ENCODE results near the gene ZC3H4. TPM values are rescaled to one million over a fixed set of nuclear protein-coding genes. Genes with fewer than 3 reads are reported as not detected.
A peak's percentile ranks its signal among the peaks of the same experiment; 100 is the strongest.

ZC3H4 gene
- total RNA-seq, 1 donor from 2014 or later = 22.1 TPM

DNA sequence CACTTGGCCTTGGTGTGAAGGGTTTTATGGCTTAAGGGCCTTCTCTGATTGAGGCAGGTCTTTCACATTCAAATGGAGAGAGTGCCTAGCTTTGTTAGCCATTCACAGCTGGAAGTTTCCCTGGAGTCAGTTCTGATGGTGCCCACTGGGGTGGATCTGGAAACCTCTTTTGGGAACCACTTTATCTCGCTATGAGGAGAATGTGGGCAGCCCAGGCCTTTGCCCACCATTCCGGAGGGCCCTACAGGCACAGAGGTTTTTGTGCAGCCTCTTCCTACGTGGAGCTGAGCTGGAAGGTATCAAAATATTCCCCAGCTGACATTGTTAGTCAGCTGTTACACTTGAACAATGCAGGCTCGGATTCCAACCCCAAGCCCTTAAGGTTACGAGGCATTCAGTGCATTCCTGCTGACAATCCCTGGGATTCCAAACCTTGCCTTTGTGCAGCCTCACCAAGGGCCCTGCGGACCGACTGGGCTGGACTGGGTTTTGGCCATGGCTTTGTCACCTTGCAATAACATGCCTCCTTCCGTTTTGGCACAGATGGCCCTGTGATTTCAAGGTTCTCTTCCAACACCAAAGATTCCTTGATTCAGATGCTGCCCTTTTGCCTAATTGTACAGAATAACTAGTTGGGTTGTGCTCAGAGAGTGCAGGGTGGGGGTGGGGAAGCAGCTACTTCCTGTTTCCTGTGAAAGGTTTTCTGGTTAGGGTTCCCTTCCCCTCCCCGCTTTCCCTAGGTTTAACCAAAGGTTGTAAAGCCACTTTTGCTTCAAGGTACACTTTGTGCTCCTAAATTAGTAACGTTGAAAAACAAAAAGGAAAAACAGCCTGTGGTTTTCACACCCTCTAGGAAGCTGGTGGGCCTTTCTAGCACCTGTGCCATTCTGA is 44.1 kb upstream of the ZC3H4 start:
- H3K4me3 ChIP-seq = peak overlapping the region; percentile 31
- H3K36me3 ChIP-seq = peaks cover 24% of the 10 kb centered on the region
- intact Hi-C loops (cut with micrococcal nuclease) = loop anchor here (10.0 kb wide), 1 partner anchor 57 kb away; no protein-coding TSS in a partner anchor
- no peaks in the 10 kb centered on the region for H3K9me3 ChIP-seq (replicated peaks)
- TF ChIP-seq, protein P1, sequence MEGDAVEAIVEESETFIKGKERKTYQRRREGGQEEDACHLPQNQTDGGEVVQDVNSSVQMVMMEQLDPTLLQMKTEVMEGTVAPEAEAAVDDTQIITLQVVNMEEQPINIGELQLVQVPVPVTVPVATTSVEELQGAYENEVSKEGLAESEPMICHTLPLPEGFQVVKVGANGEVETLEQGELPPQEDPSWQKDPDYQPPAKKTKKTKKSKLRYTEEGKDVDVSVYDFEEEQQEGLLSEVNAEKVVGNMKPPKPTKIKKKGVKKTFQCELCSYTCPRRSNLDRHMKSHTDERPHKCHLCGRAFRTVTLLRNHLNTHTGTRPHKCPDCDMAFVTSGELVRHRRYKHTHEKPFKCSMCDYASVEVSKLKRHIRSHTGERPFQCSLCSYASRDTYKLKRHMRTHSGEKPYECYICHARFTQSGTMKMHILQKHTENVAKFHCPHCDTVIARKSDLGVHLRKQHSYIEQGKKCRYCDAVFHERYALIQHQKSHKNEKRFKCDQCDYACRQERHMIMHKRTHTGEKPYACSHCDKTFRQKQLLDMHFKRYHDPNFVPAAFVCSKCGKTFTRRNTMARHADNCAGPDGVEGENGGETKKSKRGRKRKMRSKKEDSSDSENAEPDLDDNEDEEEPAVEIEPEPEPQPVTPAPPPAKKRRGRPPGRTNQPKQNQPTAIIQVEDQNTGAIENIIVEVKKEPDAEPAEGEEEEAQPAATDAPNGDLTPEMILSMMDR (IDR thresholded peaks at IDR 0.05; ENCODE audit: borderline replicate concordance) = peak; percentile 27
- DNase-seq = peak; percentile 45
- no peaks in the 10 kb centered on the region for H3K27me3 ChIP-seq (ENCODE audit: low read depth)
- peak overlapping the region; percentile 93 for H3K27ac ChIP-seq (replicated peaks)
- H3K4me1 ChIP-seq = peaks cover 58% of the 10 kb centered on the region

DNA sequence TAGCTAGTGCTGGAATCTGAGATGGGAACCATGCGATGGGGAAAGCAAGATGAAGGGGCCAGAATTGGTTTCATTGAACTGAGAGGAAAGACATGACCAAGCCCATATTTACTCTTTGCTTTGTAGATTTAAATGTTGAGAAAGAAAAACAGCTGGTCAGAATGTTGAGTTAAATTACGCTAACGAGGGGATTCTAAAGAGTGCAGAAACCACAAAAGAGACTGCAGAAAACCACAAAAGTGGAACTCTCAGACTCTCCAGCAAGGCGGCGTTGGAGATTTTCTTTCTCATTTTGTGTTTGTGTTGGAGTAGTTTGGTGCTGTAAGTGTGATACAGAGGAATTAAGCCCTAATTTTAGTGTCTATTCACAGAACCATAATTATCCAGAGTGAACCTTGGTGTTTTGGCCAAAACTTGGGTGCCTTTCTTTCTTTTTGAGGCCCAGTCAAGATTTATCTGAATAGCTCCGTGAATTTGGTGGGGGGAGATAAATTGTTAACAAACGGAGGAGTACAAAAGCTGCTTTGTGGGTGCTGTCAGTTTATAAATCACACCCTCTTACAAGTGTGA is 43.4 kb upstream of the ZC3H4 start:
- intact Hi-C loops (cut with micrococcal nuclease) = loop anchor here (10.0 kb wide), 1 partner anchor 58 kb away; no protein-coding TSS in a partner anchor

DNA sequence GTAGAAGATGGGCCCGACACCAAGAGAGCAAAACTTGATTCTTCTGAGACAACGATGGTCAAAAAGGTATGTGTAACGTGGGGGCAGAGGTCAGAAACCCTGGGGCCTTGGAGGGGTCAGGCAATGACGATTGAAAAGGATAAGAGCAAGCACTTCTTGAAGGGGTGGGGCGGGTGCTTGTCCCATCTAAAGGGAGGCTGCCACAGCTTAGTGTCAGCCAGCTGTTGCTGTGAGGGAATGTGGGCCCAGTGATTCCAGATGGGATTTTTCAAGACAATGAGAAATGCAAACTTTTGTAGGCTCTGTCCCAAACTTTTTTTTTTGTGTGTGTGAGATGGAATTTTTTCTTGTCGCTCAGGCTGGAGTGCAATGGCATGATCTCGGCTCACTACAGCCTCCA is 41.6 kb upstream of the ZC3H4 start:
- intact Hi-C loops (cut with micrococcal nuclease) = loop anchor here (10.0 kb wide), 1 partner anchor 60 kb away; no protein-coding TSS in a partner anchor
- peak; percentile 29 for DNase-seq
- Histone ChIP-seq H3K27ac (replicated peaks) (peak overlapping the region; percentile 56), H3K4me3 (no peak overlapping the region), H3K4me1 (peaks cover 52% of the 10 kb centered on the region), H3K9me3 (replicated peaks) (no peaks in the 10 kb centered on the region), H3K27me3 (ENCODE audit: low read depth) (no peaks in the 10 kb centered on the region), H3K36me3 (peaks cover 48% of the 10 kb centered on the region)
- TF ChIP-seq, protein P1 (IDR thresholded peaks at IDR 0.05; ENCODE audit: borderline replicate concordance) = no peak

More for the DNA sequence above, 43.4 kb upstream of the ZC3H4 start:
- Histone ChIP-seq H3K4me1 (peaks cover 57% of the 10 kb centered on the region), H3K27ac (replicated peaks) (peak overlapping the region; percentile 93), H3K36me3 (peaks cover 30% of the 10 kb centered on the region), H3K4me3 (peak overlapping the region; percentile 31), H3K27me3 (ENCODE audit: low read depth) (no peaks in the 10 kb centered on the region), H3K9me3 (replicated peaks) (no peaks in the 10 kb centered on the region)
- no peak for DNase-seq
- TF ChIP-seq, protein P1 (IDR thresholded peaks at IDR 0.05; ENCODE audit: borderline replicate concordance) = no peak

DNA sequence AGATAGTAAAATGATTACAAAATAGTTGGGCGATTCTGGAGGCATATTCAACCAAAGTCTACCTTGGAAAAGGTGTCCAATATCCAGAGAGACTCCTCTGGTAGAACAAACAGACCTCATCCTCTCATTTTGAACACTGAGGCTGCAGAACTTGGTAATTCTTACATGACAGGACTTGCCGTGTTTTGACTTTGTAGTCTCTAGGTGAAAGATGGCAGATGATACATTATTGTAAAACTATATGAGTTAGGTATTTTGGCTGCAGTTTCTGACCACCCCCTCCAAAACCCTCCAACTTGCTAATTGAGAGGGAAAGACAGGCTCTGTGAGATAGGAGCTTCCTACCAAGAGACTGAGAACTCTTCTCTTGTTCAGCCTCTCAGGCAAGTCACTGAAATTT is 39.7 kb upstream of the ZC3H4 start:
- Histone ChIP-seq H3K27me3 (ENCODE audit: low read depth) (no peaks in the 10 kb centered on the region), H3K4me1 (peaks cover 42% of the 10 kb centered on the region), H3K27ac (replicated peaks) (no peak overlapping the region), H3K36me3 (peaks cover 55% of the 10 kb centered on the region), H3K9me3 (replicated peaks) (no peaks in the 10 kb centered on the region), H3K4me3 (no peak overlapping the region)
- intact Hi-C loops (cut with micrococcal nuclease) = loop anchor here (5.0 to 10.0 kb wide), 2 partner anchors 62 to 94 kb away; no protein-coding TSS in a partner anchor
- DNase-seq = no peak
- TF ChIP-seq, protein P1 (IDR thresholded peaks at IDR 0.05; ENCODE audit: borderline replicate concordance) = no peak

DNA sequence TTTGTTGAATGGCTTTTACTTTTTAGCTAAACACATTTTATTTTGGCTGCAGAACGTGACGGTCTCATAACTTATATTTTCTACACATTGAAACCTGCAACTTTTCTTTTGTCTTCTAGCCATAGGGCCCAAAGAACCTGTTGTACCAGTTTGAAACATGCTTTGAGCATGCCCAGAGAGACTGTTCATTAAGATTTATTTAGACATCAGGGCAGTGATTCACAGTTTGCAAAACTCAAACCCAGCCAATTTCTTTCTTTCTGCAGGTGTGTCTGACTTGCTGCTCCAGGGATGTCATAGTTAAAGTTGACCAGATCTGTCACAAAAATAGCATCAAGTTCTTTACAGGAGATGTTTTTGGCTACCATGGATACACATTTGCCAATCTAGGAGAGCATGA is 39.1 kb upstream of the ZC3H4 start:
- Histone ChIP-seq H3K27ac (replicated peaks) (no peak overlapping the region), H3K4me1 (peaks cover 36% of the 10 kb centered on the region), H3K9me3 (replicated peaks) (no peaks in the 10 kb centered on the region), H3K4me3 (no peak overlapping the region), H3K36me3 (peaks cover 61% of the 10 kb centered on the region), H3K27me3 (ENCODE audit: low read depth) (no peaks in the 10 kb centered on the region)
- intact Hi-C loops (cut with micrococcal nuclease) = loop anchor here (5.0 to 10.0 kb wide), 2 partner anchors 62 to 95 kb away; no protein-coding TSS in a partner anchor
- TF ChIP-seq, protein P1 (IDR thresholded peaks at IDR 0.05; ENCODE audit: borderline replicate concordance) = no peak
- no peak for DNase-seq

All from left ventricle myocardium inferior (tissue), 1 donor.